Right renal pelvis (tissue), 4 donors: ENCODE data around the gene TBC1D22A. TPM values are rescaled to one million over a fixed set of nuclear protein-coding genes. Genes with fewer than 3 reads are reported as not detected.
A peak's percentile ranks its signal among the peaks of the same experiment; 100 is the strongest.
"Not testable (repeated sequence)": the region's sequence is repeated elsewhere in the genome, so short reads cannot be mapped to it uniquely, and the experiment has no call there.

ENCODE experiments used
- DNase-seq, 4 donors: peaks; one replicate each; pipeline ENCODE4 v3.0.0-alpha.2; 2013; ENCODE audit warnings: low read depth in 4 of 4, low spot score in 3 of 4, missing footprints in 1 of 4
- polyA plus RNA-seq, 4 donors: library from polyadenylated mRNA; unstranded; fragments of 120-200 nt; gene quantifications; one replicate each; pipeline ENCODE4 v1.2.1, GENCODE V29; 2013; ENCODE audit not compliant: insufficient read length in 4 of 4

The TBC1D22A gene
- polyA plus RNA-seq, 4 donors, result 17.8 to 19.7 (median 18.2) TPM

DNA sequence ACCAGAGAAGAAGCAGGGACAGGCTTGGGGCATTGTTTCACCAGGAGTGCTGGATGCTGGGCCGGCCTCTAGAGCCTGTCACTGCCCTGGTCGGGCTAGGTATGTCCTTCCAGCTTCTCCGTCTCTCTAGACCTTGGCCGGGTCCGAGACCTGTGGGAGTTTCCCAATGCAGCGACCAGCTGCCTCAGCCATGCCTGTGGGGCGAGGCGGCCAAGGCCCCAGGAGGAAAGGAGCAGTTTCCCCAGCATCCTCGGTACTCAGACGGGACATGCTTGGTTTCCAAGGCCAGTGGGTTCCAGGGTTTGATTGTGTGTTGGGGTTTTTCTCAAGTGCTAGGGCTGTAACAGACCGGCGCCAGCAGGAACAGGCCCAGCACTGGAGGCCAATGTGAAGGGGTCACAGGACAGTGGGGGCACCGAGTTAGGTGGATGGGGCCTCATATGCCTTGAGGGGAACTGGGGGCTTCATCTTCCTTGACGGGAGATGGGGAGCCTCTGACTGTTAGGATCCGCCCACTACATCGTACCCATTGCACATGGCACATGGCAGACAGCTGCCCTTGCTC is 339.0 kb downstream of the TBC1D22A start:
- no peak for DNase-seq

DNA sequence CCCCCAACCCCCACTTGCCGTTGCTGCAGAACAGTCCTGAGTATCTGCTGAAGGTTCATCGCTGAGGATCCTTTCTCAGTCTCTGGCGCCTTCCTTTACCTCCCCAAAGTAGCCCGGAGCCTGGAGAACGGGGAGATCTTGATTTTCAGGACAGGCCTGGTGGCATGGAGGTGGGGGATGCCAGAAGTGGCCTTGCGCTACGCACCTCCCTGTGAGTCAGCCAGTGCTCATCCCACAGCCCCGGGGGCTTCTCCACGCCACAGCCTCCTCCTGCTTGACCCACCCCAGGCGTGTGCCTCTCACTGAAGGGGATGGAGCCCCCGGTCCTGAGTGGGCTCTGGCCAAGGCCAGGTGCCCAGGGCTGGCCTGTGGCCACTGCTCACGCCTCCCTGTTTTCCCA is 339.6 kb downstream of the TBC1D22A start:
- DNase-seq, result no peak

DNA sequence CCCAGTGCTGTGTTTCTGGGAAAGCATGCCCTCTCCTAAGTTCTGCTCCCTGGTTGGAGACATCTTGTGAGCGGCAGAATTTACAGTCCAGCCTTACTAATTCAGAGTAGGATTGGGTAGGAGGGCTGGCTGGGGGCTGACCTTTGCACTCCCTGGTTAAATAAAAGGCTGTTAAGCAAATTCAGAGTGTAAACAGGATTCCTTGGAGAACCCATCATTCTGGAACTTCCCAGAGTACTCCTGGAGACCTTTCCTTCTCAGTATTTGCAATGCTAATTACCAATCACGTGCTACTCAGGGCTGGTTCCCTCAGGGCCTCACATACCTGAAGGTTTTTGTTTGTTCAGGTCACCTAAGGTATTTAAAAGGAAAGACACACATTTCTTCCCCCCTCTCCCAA is 340.2 kb downstream of the TBC1D22A start:
- peak in 1 of 4 donors; percentile 22 for DNase-seq

DNA sequence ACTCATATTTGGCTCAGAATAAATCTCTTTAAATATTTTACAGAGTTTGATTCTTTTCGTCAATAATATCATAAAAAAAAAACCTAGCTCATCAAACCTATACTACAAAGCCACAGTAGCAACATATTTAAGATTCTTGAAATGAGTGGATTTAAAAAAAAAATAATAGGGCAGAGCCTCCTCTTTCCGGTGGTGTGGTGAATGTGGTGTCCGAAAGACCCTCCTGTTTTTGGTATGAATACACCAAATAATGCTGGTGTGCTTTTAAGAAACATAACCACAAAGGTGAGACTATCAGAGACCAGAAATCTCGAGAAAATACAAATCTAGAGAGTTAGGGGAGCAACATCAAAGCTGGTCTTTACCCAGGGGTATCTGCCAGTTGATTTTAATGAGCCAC is 342.6 kb downstream of the TBC1D22A start:
- no peak for DNase-seq

DNA sequence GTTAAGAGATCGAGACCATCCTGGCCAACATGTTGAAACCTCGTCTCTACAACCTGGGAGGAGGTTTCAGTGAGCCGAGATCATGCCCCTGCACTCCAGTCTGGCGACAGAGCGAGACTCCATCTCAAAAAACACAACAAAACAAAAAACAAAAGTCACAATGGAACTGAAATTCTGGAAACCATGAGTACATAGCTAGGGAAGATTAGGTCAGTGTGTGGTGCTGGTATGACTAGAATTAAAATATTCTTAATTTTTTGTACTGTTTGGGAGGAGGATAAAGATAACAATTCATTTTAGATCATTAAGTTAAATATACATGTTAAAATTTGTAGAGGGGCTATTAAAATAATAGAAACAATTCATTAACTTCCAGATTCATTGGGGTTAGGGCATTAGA is 344.4 kb downstream of the TBC1D22A start:
- DNase-seq, result no peak

DNA sequence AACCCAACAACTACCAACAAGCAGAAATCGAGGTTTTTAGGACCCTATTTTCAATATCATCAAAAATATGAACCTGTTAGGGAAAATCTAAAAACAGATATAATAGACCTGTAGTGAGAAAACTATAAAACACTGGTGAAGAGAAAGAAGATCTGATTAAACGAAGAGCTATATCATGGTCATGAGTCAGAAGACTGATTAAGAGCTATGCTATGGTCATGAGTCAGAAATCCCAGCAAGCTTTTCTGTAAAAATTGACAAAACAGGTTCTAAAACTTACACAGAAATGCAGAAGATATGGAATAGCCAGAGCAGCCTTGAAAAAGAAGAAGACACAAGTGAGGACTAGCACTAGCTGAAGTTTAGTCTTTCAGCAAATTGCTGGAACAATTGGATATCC is 345.0 kb downstream of the TBC1D22A start:
- DNase-seq, result no peak

DNA sequence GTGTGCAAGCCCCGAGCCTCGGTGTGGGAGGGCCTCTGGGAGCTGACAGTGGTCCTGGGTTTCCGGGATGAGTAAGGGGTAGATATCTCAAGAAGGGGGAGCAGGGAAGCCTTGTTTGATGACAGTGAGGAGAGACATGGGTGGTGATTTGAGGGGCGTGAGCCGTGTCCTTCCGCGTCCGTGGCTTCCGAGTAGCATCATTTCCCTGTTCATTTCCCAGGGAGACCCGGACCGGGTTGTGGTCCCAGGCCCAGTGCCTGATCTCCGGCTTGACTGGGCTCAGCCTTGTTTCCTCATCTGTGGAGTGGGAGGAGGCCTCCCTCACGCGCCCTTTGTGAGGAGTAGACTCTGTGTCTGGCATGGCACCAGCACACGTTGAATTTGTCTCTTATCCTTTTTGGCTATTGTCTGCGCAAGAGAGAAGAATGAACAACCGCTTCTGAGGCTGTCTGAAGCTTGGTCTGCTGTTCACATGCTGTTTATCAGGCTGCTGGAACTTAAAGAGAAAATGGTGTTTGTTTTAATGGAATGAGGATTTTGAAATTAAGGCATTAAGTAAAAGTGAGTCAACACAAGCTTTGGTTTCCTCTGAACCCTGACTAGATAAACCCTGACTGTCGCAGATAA is 348.5 kb downstream of the TBC1D22A start:
- no peak for DNase-seq

DNA sequence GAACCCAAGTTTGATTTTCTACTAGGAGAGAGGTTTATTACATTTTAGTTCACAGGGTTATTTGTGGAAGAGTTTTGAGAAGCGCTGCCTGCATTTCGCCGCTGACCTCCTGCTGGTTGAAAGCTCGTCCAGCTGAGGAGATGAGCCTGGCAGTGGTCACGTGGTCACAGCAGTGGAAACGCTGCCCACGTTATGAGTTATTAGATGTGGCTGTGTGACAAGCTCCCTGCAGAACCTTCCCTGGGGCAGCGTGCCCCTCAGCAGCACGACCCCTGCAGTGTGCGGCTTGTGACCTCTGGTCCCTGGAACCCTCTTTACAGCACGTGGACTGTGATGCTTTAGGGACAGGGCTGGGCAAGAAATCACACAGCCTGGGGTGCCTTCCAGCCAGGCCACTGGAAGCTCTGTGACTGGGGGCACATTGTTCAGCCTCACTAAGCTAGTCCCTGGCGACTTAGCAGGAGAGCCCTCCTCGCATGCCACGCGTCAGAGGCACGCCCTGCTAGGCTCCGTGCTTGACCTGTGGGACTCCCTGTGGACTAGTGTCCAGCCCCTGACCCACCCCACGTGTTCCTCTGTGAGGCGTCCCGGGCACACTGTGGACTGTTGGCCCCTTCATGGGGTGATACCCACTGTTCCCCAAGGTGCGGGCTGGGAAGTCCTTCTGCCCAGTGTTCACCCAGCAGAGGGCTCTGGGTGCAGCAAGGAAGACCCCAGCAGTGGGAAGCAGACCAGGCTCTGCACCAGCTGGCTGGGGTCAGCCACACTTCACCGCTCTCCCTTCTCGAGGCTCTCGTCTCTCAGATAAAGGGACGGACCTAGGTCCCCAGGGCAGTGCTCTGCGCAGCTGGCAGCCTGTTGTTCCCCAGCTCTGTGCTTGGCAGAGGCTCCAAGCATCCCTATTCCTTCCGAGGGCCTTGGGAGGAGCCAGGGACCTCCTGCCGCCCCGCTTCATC is 349.5 kb downstream of the TBC1D22A start:
- DNase-seq, result no peak

DNA sequence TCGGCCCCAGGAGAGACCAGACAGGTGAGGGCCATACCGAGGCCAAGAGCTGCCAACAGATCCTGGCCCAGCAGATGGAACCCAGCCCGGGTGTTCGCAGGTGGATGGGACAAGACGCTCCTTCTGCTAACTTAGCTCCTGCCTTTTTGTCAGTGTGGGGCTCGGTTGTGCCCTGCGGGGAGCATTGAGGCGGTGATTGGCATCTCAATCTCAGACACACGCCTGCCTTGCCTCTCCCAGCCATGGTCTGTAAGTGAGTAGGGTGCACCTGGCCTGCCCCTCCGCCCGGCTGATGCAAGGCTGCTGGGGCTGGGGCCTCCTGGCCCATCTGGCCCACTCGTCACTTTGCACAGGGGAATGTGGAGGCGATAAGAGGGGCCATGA is 350.1 kb downstream of the TBC1D22A start:
- DNase-seq, result no peak

DNA sequence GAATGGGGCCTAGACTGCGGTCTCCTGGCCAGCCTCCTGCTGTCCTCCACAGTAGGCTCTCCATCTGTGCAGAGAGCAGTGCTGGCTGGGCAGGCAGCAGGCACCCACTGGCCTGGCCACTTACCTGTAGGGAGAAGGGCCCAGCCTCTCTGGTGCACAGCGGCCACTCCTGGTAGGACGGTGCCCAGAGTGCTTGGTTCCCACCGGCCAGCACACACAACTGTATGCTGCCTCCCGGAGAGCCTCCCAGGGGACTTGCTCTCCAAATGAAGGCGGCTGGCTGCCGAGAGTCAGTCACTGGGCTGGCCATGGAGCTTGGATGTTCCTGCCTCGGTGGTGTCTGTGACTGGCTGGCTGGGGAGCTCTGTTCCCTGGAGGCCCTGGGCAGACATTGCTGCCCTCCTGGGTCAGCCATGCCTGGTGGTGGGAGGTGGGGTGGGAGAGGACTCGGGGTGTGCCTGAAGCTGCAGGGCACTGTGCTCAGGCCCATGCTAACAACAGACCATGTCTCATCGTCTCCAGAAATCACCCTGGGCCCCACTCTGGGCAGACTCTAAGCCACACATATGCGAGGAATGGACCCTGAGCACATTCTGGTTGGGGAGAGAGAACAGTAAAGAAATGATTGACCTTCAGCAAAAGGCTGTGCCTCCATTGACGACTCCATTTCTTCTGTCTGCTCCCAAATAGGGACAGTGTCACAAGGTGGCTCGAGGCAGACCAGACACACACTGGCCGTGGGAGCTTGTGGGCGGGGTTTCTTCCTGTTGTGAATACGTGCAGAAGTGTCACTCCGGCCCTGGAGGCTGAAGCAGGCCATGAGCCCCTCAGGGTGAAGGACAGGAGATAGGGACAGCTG is 350.8 kb downstream of the TBC1D22A start:
- DNase-seq, result no peak

DNA sequence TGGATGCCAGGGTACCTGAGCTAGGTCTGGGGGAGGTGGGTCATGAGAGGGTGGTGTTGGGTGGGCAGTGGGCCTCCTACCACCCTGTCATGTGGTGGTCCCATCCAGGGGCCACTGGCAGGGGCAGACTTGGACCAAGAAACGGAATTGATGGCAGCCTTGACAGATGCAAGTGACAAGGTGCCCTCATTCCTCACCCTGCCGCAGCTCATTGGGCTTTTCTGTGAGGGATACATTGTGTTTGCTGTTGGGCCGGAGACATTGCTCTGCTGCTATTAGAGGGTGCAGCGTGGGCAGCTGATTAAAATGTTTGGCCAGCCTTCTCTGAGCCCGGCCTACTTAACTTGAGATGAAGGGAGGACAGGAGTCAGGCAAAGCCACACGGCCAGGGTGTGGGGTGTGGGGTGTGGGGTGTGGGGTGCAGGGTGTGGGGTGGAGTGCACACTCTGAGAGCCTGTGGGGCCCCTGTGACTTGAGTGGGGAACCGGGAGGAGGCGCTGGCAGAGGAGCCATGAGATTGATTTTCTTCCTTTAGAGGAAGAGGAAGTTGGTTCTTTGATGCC is 351.5 kb downstream of the TBC1D22A start:
- DNase-seq, result no peak

DNA sequence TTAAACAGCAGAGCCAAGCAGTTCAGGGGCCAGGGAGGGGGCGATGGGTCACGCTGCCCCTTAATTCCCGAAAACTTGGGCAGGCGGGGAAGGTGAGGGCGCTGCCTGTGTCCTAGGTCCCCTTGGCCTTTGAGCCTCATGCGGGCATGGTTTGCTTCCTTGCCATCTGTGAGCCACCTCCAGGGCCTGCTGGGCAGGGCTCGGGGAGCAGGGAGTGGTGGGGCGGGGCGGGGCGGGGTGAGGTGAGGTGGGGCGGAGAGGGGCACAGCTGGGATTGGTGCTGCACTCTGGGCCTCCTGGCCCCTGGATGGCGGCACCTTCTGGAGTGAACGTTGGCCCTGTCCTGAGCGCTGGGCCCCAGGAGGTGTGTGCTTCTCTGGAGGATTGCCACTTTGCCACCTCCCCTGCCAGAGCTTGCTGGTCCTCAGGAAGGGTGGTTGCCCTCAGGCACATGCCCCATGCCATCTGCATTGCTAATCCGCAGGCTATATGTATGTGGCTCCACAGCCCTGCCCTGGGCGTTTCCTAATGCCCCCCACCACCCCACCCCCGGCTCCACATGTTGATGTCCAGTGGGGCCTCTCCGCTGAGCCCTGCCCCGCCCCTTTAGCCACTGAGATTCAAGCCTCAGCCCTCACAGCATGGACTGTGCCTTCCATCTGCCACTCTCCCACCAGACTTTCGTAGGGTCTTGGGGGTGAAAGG is 352.5 kb downstream of the TBC1D22A start:
- DNase-seq, result no peak

DNA sequence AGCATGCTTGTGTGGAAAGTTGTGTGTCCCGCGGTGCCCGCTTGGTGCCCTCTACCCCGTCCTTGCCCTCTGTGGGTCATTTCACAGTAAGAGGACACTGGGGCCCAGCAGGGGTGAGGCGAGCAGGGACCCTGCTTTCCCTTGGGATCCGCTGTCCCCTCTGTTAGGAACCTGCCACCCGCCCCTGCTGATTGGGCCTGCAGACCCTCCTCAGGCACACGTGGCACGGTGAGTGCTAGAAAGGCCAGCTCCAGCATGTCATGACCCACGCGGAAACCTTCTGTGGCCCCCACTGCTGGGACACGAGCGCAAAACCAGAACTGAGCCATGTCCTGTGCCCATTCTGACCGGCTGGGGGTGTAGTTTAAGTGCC is 353.1 kb downstream of the TBC1D22A start:
- DNase-seq, result no peak

DNA sequence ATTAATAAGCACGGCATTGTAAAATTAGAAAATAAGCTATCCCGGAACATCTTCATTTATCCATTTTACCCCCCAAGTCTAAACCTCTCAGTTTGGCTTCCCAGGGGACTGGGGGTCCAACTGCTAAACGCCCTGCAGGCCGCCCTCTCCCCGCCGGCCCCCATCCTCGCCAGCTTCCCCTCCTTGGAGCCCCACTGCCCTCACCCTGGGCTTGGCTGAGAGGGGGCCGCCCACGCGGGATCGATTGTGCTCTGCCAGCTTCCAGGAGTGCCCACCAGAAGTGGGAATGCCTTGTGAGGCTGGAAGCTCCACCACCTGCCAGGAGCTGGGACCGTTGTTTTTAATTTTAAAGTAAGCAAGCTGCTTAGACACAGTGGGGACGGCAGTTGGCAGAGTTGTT is 353.5 kb downstream of the TBC1D22A start:
- no peak for DNase-seq

DNA sequence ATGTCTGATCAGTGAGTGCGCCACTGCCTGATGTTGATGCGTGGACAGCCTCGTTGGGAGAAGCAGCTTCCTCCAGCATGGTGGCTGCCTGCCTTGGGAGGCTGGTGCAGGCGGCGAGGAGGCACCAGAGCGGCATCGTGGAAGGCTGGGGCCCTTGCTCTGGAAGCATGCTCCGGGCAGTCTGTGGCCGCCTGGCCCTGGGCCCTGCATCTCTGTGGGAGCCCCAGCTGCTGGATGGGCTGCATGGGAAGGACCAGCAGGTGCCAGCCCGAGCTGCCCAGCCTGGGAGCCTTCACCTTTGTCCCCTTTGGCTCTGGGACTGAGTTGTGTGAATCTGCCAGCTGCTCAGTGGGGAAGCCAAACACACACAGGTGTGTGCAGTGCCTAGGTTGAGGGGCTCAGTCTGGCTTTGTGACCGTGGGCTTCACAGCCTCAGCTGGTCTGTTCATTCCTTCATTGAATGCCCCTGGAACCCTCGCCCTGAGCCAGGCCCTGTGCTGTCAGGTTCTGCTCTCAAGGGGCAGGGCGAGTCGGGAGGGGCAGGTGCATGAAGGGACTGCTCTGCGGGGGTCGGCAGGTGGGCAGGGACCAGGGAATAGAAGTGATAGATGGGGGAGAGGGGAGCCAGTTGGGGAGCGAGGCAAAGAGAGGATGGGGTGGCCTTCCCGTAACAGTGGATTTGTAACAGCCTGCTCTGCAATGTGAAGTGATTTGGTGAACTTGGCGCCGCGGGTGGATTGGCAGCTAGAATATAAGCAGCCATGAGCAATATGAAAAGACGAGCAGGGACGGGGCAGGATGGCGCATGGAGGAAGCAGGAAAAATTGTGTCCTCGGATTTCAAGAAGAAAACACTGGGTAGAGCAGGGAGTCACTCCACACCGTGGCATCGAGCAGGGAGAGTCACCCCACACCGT is 354.2 kb downstream of the TBC1D22A start:
- DNase-seq, result no peak

DNA sequence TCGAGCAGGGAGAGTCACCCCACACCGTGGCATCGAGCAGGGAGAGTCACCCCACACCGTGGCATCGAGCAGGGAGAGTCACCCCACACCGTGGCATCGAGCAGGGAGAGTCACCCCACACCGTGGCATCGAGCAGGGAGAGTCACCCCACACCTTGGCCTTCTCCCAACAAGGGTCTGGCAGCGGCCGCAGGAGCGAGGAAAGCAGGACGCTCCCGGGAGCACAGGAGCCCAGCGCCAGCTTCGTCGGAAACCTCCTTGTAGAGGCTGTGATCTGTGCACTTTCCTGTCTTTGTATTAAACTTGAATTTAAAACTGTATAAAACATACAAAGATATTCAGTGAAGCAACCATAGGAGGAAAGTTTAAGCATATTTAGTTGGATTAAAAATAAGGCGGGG is 355.0 kb downstream of the TBC1D22A start:
- DNase-seq, result not testable (repeated sequence)

DNA sequence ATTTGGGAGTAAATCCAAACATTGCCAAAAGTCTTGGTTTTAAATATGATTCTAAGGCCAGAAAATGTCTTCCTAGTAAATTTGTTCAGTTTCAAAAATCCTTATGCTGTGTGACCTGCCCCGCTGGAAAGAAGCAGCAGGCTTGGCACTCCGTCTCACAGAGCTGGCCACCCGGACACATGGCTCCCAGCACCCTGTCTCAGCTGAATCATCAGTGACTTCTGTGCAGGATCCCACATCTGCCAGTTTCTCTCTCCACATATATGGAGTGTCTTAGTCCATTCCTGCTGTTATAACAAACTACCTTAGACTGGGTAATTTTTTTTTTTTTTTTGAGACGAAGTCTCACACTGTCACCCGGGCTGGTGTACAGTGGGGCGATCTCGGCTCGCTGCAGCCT is 356.7 kb downstream of the TBC1D22A start:
- DNase-seq, result no peak

DNA sequence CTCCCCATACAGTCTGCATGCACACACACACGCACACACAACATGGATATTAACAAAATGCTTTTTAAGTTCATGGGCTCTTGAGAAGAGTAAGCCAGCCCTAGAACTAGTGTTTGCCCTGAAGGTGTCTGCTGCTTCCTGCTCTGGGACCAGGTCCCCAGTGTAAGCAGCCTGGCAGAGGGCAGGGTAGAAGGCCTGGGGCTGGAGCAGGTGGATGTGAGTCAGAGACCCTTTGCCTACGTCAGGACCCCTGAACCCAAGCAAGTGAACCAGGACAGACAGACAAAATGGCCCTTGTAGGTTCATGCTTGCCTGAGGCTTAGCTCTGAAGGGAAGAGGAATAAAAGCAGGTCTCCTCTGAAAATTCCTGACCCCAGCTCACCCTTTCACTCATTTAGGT is 357.9 kb downstream of the TBC1D22A start:
- DNase-seq, result no peak

DNA sequence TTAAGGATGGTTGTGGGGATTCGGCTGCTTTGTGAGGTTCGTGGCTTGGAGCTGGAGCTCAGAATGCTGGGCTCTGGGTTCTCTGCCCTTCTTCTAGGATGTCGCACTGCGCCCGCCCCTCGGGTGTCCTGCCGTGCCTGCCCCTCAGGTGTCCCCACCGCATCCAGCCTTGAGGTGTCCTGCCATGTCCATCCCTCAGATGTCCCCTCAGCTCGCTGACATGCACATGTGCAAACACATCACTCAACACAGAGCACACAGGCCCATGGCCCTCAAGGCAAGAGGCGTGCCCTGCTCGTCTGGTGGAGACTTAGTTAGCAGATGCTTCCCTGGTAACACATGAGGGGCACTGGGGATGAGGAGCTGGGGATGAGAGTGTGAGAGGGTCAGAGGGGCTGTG is 359.3 kb downstream of the TBC1D22A start:
- no peak for DNase-seq
